ENCODE data around the gene GLE1.
"Not testable (repeated sequence)": the region's sequence is repeated elsewhere in the genome, so short reads cannot be mapped to it uniquely, and the experiment has no call there.

GLE1 gene

DNA sequence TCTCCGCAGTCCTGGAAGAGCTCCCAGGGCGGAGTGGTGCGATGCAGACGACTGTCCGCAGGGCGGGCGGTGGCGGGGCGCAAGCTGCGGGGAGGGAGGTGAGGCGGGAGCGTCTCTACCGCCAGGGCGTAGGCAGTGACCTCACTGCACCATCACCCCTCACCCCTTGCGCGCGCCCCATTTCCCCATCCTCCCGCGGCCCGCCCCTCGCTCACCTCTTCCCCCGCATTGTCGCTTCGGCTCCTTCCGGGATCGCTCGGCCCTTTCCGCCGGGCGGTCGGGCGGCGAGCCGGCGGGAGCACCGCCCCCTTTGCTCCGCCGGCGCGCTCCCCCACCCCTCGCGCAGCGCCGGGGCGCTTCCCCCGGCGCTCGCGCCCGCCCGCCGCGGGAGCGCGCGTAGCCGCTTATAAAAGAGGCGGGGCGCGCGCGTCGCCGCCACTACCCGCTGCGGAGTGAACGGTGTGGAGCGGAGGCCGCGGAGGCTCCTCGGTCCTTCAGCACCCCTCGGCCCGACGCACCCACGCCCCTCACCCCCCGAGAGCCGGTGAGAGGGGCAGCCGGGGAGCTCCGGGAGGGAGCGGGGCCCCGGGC is 47.7 kb downstream of the GLE1 start, which contains the start of gene SPTAN1:
TSS of gene SPTAN1 (plus strand) at position 435 of the 591 bp plus-strand sequence. CDS start 14,154 bp downstream, outside the sequence.
- DNase-seq (ENCODE audit: low spot score): peak; percentile 95

DNA sequence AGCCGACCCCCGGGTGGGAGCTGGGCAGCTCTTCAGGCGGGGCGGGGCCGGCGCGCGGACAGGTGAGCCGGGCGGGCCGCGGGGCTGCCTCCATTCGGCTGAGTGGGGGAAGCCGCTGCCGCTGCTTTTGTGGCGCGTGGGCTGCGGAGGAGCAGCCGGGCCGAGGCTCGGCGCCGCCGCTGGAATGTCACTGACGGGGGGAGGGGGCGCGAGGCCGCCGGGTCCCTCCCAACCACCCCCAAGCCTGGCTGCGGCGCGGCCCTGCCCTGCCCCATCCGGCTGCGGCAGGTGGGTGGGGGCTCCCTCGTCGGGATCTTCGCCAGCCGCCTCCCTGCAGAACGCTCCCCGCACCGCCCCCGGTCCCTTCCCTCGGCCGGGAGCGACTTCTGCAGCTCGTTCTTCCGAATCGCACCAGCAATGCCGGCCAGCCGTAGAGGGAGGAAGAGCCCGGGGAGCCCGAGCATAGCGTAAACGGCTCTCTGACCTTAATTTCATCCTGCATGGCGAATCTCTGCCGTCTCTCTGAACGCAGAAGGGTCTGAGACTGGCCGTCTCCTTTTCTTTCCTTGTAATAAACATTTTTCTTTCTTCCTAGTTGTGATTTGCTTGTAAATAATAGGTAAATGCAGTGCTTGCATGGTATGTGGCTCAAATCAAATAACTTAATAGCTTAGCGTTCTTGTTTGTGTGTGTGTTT is 48.4 kb downstream of the GLE1 start:
- DNase-seq (ENCODE audit: low spot score): peak; percentile 39

GRCh38 chr9:128553728-128554127 is 49.2 kb downstream of the GLE1 start:
- DNase-seq (ENCODE audit: low spot score): no peak

GRCh38 chr9:128554155-128554862 is 49.8 kb downstream of the GLE1 start:
- DNase-seq (ENCODE audit: low spot score): no peak

DNA sequence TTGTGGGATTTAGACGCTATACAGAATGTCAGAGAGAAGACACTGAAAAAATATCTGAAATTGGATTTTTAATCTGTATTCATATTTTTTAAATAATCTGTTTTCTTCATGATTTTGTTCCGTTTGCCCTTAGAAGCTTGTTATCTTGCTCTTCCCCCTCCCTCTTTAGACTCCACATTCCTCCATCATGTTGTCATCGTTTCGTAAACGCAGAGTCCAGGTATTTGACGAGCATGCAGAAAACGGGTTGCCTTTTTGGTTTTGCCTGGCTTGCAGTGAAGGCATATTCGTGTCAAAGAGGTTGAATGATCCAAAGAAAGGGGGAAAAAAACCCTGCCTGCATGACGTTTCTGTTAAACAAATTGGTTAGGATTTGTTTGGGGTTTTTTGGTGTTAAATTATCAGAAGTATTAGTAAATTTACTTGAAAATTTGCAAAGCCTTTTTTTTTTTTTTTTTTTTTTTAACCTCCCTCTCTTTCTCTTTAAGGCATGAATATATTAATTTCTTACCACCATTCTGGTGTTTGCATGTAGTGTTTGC is 50.7 kb downstream of the GLE1 start:
- no peak for DNase-seq (ENCODE audit: low spot score)

DNA sequence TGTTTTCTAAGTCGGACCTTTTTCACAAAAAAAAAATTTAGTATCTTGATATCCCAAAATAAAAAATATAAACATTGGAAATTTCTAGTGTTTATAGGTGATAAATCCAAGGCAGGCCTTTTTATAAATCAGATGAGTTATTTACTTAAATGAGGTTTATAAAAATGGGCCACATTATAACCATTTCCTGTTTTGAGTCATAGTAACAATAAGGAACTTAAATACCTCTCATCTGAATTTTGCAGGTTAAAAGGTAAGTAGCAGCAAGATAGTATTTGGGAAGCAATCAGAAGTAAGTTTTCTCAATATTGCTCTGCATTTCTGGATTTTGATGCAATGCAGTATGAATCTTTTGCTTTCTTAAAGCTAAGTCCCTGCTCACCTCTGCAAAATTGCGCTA is 51.8 kb downstream of the GLE1 start:
- DNase-seq (ENCODE audit: low spot score): no peak

GRCh38 chr9:128556926-128557634 is 52.6 kb downstream of the GLE1 start:
- no peak for DNase-seq (ENCODE audit: low spot score)

- DNase-seq (ENCODE audit: low spot score): peak; percentile 60
Observed at GRCh38 chr9:128558431-128559310, 54.2 kb downstream of the GLE1 start.

- DNase-seq (ENCODE audit: low spot score): no peak
Observed at GRCh38 chr9:128565578-128565977, 61.1 kb downstream of the GLE1 start.

- DNase-seq (ENCODE audit: low spot score): no peak
Observed at GRCh38 chr9:128568470-128569078, 64.1 kb downstream of the GLE1 start.

GRCh38 chr9:128575469-128575868 is 71.0 kb downstream of the GLE1 start:
- no peak for DNase-seq (ENCODE audit: low spot score)

DNA sequence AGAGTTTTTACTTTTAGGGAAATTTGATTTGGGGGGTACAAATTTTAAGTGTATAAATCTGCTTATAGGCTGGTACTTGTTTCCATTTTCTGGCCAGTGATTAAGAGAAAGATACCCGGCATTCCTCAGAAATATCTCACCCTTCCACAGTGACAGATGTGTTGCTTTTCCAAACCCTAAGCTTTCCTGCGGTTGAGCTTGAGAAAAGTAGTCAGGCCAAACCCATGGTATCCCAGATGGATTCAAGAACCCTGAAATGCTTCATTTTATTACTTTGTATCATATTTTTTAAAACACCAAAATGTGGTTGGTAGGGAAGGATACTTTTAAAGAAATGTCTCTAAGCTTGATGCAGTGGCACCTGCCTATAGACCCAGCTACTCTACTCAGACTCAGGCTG is 71.4 kb downstream of the GLE1 start:
- DNase-seq (ENCODE audit: low spot score): no peak

DNA sequence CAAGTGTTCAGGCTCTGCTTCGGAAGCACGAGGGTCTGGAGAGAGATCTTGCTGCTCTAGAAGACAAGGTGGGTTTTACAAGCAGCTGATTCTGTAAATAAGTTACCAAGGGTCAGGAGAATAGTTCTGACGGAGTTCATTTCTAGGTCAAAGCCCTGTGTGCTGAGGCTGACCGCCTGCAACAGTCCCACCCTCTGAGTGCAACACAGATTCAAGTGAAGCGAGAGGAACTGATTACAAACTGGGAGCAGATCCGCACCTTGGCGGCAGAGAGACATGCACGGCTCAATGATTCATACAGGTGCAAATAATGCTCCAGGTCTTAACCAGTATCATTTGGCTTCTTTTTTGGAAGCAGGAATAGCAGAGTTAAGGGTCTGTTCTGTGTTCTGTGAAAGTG is 72.7 kb downstream of the GLE1 start:
- DNase-seq (ENCODE audit: low spot score): no peak

GRCh38 chr9:128579194-128579593 is 74.7 kb downstream of the GLE1 start:
- no peak for DNase-seq (ENCODE audit: low spot score)

DNA sequence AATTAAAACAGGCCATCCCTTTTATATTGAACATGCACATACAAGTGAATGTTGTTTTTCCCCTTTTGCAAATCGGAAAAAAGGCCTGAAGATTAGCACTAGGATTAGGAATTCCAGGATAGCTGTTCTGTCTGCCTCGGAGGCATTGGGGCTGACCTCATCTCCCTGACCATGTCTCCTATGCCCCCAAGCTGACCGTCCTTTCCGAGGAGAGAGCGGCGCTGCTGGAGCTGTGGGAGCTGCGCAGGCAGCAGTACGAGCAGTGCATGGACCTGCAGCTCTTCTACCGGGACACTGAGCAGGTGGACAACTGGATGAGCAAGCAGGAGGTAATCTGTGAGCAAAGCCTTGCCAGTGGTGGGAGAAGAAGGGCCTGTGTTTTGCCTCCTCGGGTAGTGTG is 76.2 kb downstream of the GLE1 start:
- DNase-seq (ENCODE audit: low spot score): no peak

GRCh38 chr9:128585155-128585554 is 80.6 kb downstream of the GLE1 start:
- not testable (repeated sequence) for DNase-seq (ENCODE audit: low spot score)

DNA sequence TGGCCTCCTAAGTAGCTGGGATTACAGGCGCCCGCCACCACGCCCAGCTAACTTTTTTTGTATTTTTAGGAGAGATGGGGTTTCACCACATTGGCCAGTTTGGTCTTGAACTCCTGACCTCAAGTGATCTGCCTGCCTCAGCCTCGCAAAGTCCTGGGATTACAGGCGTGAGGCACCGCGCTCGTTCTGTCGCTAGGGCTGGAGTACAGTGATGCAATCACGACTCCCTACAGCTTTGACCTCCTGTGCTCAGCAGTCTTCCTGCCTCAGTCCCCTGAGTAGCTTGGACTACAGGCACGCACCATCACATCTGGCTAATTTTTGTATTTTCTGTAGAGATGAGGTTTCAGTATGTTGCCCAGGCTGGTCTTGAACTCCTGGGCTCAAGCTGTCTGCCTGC is 82.4 kb downstream of the GLE1 start:
- not testable (repeated sequence) for DNase-seq (ENCODE audit: low spot score)

GRCh38 chr9:128587453-128587852 is 82.9 kb downstream of the GLE1 start:
- peak; percentile 79 for DNase-seq (ENCODE audit: low spot score)

GRCh38 chr9:128588581-128589233 is 84.2 kb downstream of the GLE1 start:
- DNase-seq (ENCODE audit: low spot score): no peak
